ENCODE results near the gene PTRH1. TPM values are rescaled to one million over a fixed set of nuclear protein-coding genes. Genes with fewer than 3 reads are reported as not detected.
A peak's percentile ranks its signal among the peaks of the same experiment; 100 is the strongest.

The PTRH1 gene
- total and polyA plus RNA-seq, 2 of the 13 experiments (the other 11 are each of a cell fraction or from before 2014, with no cell fraction given) = 4.0 to 10.4 TPM

DNA sequence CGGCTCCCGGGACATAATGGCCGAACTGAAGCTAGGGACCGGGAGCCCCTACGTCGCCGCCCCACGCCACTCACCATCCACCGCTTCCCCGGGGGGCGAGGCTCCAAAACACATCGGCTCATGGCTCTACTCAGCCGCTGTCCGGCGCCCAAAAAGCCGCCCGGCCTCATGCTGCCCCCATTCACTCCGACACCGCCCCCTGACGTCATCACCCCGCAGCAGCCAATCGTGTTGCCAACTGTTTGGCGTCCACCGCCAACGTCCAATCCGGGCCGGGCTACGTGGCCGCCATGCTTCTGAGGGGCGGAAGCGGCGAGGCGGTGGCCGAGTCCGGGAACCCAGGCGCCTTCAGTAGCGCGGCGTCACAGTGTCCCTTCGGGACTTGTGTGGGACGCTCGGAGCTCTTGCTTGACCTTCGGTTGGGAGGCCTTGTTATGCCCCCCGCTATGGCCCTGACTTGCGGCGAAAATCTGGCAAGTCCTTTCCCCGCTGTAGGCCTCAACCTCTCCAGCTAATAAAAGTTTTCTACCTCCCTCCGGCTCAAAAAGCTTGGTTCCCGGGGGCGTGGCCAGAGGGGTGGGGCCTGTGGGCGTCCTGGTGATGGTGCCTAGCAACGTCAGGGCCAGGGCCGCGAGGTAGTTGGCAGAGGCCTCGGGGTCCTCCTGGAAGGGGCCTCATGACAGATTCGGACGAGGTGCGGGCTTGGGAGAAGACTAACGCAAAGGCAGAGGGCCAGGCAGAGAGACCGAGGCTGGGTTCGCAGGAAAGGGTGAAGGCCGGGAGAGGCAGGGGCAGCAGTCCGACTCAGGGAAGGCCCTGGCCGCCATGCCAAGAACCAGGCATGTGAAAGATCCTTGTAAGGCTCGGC is at the start of gene PTRH1, which contains the start of gene TTC16 (continued):
- TF ChIP-seq, protein P1, sequence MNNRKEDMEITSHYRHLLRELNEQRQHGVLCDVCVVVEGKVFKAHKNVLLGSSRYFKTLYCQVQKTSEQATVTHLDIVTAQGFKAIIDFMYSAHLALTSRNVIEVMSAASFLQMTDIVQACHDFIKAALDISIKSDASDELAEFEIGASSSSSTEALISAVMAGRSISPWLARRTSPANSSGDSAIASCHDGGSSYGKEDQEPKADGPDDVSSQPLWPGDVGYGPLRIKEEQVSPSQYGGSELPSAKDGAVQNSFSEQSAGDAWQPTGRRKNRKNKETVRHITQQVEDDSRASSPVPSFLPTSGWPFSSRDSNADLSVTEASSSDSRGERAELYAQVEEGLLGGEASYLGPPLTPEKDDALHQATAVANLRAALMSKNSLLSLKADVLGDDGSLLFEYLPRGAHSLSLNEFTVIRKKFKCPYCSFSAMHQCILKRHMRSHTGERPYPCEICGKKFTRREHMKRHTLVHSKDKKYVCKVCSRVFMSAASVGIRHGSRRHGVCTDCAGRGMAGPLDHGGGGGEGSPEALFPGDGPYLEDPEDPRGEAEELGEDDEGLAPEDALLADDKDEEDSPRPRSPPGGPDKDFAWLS (CRISPR knock-in tag; IDR thresholded peaks at IDR 0.05; ENCODE audit: borderline replicate concordance) = no peak
- TF ChIP-seq PHF20 (CRISPR knock-in tag; IDR thresholded peaks at IDR 0.05) = peak; percentile 76

DNA sequence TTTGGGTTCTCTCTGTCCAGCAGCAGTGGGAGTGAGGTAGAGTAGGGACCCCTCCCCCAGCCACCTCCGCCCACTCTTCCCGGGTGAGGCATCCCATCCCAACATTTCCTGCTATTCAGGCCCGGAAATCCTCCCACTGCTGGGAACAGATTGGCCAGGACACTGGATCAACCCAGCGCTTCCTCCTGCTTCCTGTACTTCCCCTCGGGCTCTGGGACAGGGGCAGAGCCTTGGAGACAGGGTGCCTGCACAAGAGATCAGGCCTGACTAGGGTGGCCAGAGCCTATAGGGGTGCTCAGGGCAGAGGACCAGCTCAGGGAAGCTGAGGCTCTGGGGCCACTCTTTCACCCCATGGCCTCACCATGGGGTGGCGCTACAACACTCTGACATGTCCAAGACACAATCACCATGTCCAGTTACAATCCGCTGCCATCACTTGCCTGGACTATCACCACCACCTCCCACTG is 48.5 kb upstream of the PTRH1 start:
- intact Hi-C loops (cut with micrococcal nuclease; ENCODE audit: unreplicated experiment) = no loop called here
- WGBS (ENCODE audit: low lambda C conversion rate) = 24% methylated on average over 5 of the region's 7 CpGs
- Histone ChIP-seq H3K4me2 (ENCODE audit: low read depth, low read length) (no peak overlapping the region), H2AFZ (ENCODE audit: low read length) (no peak overlapping the region), H3K27ac (ENCODE audit: extremely low read length, insufficient read depth, low read length) (no peak overlapping the region), H3K36me3 (replicated peaks in 1 of 2; ENCODE audit: control insufficient read depth in 1 of 2, insufficient read depth in 2 of 2, low read length in 2 of 2) (no peaks in the 10 kb centered on the region), H3K9ac (ENCODE audit: insufficient read depth, low read depth, low read length) (no peak overlapping the region), H4K20me1 (ENCODE audit: insufficient read depth, low read length) (no peaks in the 10 kb centered on the region), H3K9me3 (ENCODE audit: low read length) (no peaks in the 10 kb centered on the region), H3K4me1 (ENCODE audit: insufficient read depth, low read length) (no peaks in the 10 kb centered on the region), H3K79me2 (ENCODE audit: insufficient read depth, low read length) (no peaks in the 10 kb centered on the region), H3K4me3 (replicated peaks in 1 of 3; ENCODE audit: insufficient read depth in 1 of 3, low read depth in 2 of 3, low read length in 3 of 3) (no peak overlapping the region), H3K27me3 (ENCODE audit: control insufficient read depth in 1 of 2, insufficient read depth in 2 of 2, low read length in 2 of 2) (peaks cover 0 to 58% of the 10 kb centered on the region in 2 experiments; a peak in 3 of 5 replicates)
- BruUV-seq (replicated peaks) = no TSS peak
- in situ Hi-C loops (cut with HindIII; ENCODE audit: extremely low pct_ligation_motif_present, low pct_unique_long_range_greater_than_20kb) = no loop called here
- ChIA-PET POLR2A (no interaction called here), CTCF (ENCODE audit: low intra/inter-chr PET ratio, low total read pairs) (no interaction called here)
- peak; percentile 32 for DNase-seq (ENCODE audit: low spot score)
- ATAC-seq = peak; percentile 83
- no peak for FAIRE-seq
- TF ChIP-seq ARID2 (CRISPR knock-in tag; IDR thresholded peaks at IDR 0.05; ENCODE audit: borderline replicate concordance) (no peak), ZNF672 (CRISPR knock-in tag; IDR thresholded peaks at IDR 0.05) (no peak), RAD21 (CRISPR knock-in tag; IDR thresholded peaks at IDR 0.05) (peak; percentile 57), STAG1 (CRISPR knock-in tag; IDR thresholded peaks at IDR 0.05) (peak; percentile 74), FOXK1 (CRISPR knock-in tag; IDR thresholded peaks at IDR 0.05; ENCODE audit: borderline replicate concordance, low read depth) (no peak), ZBTB38 (CRISPR knock-in tag; IDR thresholded peaks at IDR 0.05) (no peak), FOXO1 (CRISPR knock-in tag; IDR thresholded peaks at IDR 0.05) (no peak)
- TF ChIP-seq, protein P2, sequence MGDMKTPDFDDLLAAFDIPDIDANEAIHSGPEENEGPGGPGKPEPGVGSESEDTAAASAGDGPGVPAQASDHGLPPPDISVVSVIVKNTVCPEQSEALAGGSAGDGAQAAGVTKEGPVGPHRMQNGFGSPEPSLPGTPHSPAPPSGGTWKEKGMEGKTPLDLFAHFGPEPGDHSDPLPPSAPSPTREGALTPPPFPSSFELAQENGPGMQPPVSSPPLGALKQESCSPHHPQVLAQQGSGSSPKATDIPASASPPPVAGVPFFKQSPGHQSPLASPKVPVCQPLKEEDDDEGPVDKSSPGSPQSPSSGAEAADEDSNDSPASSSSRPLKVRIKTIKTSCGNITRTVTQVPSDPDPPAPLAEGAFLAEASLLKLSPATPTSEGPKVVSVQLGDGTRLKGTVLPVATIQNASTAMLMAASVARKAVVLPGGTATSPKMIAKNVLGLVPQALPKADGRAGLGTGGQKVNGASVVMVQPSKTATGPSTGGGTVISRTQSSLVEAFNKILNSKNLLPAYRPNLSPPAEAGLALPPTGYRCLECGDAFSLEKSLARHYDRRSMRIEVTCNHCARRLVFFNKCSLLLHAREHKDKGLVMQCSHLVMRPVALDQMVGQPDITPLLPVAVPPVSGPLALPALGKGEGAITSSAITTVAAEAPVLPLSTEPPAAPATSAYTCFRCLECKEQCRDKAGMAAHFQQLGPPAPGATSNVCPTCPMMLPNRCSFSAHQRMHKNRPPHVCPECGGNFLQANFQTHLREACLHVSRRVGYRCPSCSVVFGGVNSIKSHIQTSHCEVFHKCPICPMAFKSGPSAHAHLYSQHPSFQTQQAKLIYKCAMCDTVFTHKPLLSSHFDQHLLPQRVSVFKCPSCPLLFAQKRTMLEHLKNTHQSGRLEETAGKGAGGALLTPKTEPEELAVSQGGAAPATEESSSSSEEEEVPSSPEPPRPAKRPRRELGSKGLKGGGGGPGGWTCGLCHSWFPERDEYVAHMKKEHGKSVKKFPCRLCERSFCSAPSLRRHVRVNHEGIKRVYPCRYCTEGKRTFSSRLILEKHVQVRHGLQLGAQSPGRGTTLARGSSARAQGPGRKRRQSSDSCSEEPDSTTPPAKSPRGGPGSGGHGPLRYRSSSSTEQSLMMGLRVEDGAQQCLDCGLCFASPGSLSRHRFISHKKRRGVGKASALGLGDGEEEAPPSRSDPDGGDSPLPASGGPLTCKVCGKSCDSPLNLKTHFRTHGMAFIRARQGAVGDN (CRISPR knock-in tag; IDR thresholded peaks at IDR 0.05) = peak; percentile 28; the same call in 1 of the 2 replicates
- TF ChIP-seq, protein P3, sequence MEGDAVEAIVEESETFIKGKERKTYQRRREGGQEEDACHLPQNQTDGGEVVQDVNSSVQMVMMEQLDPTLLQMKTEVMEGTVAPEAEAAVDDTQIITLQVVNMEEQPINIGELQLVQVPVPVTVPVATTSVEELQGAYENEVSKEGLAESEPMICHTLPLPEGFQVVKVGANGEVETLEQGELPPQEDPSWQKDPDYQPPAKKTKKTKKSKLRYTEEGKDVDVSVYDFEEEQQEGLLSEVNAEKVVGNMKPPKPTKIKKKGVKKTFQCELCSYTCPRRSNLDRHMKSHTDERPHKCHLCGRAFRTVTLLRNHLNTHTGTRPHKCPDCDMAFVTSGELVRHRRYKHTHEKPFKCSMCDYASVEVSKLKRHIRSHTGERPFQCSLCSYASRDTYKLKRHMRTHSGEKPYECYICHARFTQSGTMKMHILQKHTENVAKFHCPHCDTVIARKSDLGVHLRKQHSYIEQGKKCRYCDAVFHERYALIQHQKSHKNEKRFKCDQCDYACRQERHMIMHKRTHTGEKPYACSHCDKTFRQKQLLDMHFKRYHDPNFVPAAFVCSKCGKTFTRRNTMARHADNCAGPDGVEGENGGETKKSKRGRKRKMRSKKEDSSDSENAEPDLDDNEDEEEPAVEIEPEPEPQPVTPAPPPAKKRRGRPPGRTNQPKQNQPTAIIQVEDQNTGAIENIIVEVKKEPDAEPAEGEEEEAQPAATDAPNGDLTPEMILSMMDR (CRISPR knock-in tag; IDR thresholded peaks at IDR 0.05) = peak; percentile 70
